ENCODE measurements around the gene BCKDHA.
"Not testable (repeated sequence)": the region's sequence is repeated elsewhere in the genome, so short reads cannot be mapped to it uniquely, and the experiment has no call there.

BCKDHA gene

DNA sequence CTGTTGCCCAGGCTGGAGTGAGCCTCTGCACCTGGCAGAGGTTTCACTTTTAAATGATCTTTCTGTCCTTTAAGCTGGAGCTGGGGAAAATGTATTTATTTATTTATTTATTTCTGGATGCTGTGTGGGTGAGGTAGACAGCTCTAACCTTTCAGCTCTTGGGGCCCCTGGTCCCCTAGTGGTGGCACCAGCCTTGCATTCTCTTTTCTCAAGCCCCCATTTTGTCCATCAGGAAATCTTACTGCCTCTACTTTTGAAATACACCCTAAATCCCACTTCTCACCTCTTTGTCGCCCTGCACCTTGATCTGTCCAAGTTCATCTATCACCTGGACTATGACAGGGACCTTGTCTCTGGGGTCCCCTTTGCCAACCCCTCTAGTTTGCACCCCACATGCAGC, 31.5 kb upstream of the BCKDHA start:
- DNase-seq (ENCODE audit: low spot score), result no peak

GRCh38 chr19:41367848-41368301, 29.7 kb upstream of the BCKDHA start:
- no peak for DNase-seq (ENCODE audit: low spot score)

- DNase-seq (ENCODE audit: low spot score), result no peak
Observed at GRCh38 chr19:41369769-41370168, 27.8 kb upstream of the BCKDHA start.

DNA sequence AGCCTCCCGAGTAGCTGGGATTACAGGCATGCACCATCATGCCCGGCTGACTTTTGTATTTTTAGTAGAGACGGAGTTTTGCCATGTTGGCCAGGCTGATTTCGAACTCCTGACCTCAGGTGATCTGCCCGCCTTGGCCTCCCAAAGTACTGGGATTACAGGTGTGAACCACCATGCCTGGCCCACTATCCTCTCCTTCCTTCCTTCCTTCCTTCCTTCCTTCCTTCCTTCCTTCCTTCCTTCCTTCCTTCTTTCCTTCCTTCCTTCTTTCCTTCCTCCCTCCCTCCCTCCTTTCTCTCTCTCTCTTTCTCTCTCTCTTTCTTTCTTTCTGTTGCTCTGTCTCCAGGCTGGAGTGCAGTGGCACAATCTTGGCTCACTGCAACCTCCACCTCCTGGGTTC, 26.5 kb upstream of the BCKDHA start:
- not testable (repeated sequence) for DNase-seq (ENCODE audit: low spot score)

- no peak for DNase-seq (ENCODE audit: low spot score)
Observed at GRCh38 chr19:41371541-41371940, 26.1 kb upstream of the BCKDHA start.

- no peak for DNase-seq (ENCODE audit: low spot score)
Observed at GRCh38 chr19:41372501-41372900, 25.1 kb upstream of the BCKDHA start.

GRCh38 chr19:41373993-41374392, 23.6 kb upstream of the BCKDHA start:
- no peak for DNase-seq (ENCODE audit: low spot score)

- DNase-seq (ENCODE audit: low spot score), result no peak
Observed at GRCh38 chr19:41376241-41376997, 21.2 kb upstream of the BCKDHA start, which contains the start of gene TMEM91. TSS of gene TMEM91 (plus strand) at chr19:41376533. CDS start at chr19:41378310, 1,777 bp downstream.

DNA sequence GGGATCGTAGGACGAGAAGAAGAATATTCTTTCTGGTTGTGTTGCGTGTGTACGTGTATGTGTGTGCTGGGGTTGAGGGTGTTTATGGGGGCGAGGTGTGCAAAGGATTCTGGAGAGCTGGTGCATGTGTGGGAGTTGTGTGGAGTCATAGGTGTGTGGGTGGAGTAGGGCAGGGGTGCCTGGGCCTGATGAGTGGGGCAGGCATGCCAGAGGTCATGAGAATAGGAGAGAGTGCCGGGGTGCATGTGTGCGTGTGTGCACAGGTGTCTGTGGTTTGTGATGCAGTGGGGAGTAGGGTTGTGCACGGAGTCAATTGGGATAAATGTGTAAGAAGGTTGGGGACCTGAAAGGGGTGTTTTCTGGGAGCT, 20.6 kb upstream of the BCKDHA start:
- DNase-seq (ENCODE audit: low spot score), result no peak

- no peak for DNase-seq (ENCODE audit: low spot score)
Observed at GRCh38 chr19:41377977-41378709, 19.5 kb upstream of the BCKDHA start.

- not testable (repeated sequence) for DNase-seq (ENCODE audit: low spot score)
Observed at GRCh38 chr19:41381536-41381935, 16.1 kb upstream of the BCKDHA start.

- DNase-seq (ENCODE audit: low spot score), result no peak
Observed at GRCh38 chr19:41384351-41384750, 13.3 kb upstream of the BCKDHA start.

GRCh38 chr19:41386442-41386841, 11.2 kb upstream of the BCKDHA start:
- DNase-seq (ENCODE audit: low spot score), result no peak

- DNase-seq (ENCODE audit: low spot score), result no peak
Observed at GRCh38 chr19:41391618-41392017, 6.0 kb upstream of the BCKDHA start.

- DNase-seq (ENCODE audit: low spot score), result no peak
Observed at GRCh38 chr19:41392775-41393174, 4.8 kb upstream of the BCKDHA start.

DNA sequence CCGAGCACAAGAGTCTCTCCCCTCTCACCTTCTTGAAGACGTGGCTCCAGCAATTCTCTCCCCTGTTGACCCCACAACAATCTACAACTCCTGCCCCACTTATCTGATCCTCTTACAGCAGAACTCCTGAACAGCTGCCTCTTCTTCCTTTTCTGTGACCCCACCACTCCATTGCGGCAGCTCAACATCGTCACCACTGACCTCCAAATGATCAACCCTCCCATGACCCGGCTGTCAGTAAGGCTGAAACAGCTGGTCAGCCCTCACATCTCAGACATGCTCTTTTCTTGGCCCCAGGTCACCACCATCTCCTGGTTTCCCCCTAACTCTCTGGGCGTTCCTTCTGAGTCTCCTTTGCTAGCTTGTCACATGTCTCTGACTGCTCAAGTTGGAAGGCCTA, 2.3 kb upstream of the BCKDHA start:
- no peak for DNase-seq (ENCODE audit: low spot score)

DNA sequence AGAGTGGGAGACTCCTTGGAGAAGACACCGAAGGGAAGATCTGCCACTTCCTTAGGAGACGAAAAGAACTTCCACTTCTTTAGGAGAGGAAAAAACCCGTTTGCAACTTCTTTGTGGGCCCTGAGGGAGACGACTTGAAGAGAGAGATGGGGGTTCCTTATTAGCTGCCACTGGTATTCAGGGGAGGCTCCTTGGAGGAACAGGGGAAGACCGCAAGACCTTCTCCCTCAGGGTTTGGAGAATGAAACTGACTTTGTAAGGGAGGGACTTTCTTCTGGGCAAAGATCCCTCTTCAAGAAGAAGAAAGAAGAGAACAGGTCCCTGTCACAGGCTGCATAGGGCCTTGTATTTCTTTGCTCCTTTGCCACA, 416 bp downstream of the BCKDHA start:
- no peak for DNase-seq (ENCODE audit: low spot score)

GRCh38 chr19:41398598-41398997, 980 bp downstream of the BCKDHA start:
- DNase-seq (ENCODE audit: low spot score), result no peak

GRCh38 chr19:41399091-41399490, 1.5 kb downstream of the BCKDHA start:
- DNase-seq (ENCODE audit: low spot score), result no peak

- DNase-seq (ENCODE audit: low spot score), result no peak
Observed at GRCh38 chr19:41399525-41399924, 1.9 kb downstream of the BCKDHA start.

GRCh38 chr19:41401483-41401882, 3.9 kb downstream of the BCKDHA start:
- no peak for DNase-seq (ENCODE audit: low spot score)

DNA sequence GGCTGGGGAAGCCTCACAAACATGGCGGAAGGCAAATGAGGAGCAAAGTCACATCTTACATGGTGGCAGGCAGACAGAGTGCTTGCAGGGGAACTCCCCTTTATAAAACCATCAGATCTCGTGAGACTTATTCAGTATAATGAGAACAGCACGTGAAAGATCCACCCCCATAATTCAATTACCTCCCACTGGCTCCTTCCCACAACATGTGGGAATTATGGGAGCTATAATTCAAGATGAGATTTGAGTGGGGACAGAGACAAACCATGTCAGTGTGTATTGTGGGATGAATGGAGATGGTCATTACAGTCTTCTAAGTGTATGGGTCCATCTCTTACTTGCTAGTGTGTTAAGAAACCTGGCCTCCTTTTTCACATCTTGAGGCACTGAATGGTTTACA, 4.4 kb downstream of the BCKDHA start:
- no peak for DNase-seq (ENCODE audit: low spot score)

DNA sequence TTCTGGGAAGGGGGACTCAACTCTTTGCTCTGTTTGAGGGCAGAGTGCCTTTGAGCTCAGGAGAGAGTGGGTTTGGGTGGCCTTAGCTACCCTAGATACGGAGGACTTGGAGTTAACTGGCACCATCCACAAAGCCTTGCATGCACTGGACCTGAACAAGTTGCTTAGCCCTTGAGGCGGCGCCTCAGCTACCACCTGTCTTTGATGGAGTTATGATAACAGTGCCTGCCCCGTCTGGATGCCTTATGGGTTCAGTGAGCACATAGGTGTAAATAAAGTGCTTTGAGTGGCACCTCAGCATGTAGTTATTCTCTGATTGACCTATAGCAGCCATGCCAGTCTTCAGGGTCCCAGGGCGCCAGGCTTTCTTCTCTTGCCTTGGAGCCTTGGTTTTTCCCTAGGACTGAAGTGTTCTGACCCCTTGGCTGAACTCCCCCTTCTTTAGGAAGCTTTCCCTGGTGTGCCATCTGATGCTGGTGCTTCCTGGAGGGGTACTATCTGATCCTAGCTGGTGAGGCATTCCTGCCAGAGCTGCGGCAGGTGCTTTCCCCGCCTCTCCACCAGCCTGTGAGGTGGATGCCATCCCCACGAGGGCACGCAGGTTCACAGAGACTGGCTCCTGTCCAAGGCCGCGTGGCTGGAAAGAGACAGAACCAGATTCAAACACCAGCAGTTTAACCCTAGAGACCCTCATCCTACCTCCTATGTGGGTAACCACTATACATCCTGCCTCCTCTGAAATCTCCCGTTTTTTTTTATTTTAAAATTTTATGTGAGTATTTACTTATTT, 5.8 kb downstream of the BCKDHA start:
- no peak for DNase-seq (ENCODE audit: low spot score)
